ENCODE results near the gene POC1A.

GRCh38 chr3:52072471-52072870, 81.8 kb downstream of the POC1A start:
- TF ChIP-seq EP300 (IDR thresholded peaks at IDR 0.05) = no peak
- TF ChIP-seq POLR2A (IDR thresholded peaks at IDR 0.05) = no peak
